Stimulated activated naive CD8-positive, alpha-beta T cell treated with anti-CD3 and anti-CD28 coated beads, Interleukin-15, Interleukin-2, amounts not matched to agents 100 ng/mL and 50 ng/mL, for 24 hours (primary cell): ENCODE data around the gene CA12.

ENCODE experiments used
- H3K27ac Mint-ChIP-seq: one replicate; pipeline ENCODE4 v1.8.0; 2021; ENCODE audit warnings: mild to moderate bottlenecking, mixed read lengths
- H3K27me3 Mint-ChIP-seq: one replicate; pipeline ENCODE4 v1.8.0; 2021; ENCODE audit warnings: mixed read lengths
- H3K36me3 Mint-ChIP-seq: one replicate; pipeline ENCODE4 v1.8.0; 2021; ENCODE audit warnings: low read depth, mixed read lengths
- H3K4me1 Mint-ChIP-seq: one replicate; pipeline ENCODE4 v1.8.0; 2021; ENCODE audit warnings: low read depth, mixed read lengths
- H3K4me3 Mint-ChIP-seq: one replicate; pipeline ENCODE4 v1.8.0; 2021; ENCODE audit warnings: mild to moderate bottlenecking, mixed read lengths
- H3K9me3 Mint-ChIP-seq: one replicate; pipeline ENCODE4 v1.8.0; 2021; ENCODE audit warnings: mixed read lengths

The CA12 gene

DNA sequence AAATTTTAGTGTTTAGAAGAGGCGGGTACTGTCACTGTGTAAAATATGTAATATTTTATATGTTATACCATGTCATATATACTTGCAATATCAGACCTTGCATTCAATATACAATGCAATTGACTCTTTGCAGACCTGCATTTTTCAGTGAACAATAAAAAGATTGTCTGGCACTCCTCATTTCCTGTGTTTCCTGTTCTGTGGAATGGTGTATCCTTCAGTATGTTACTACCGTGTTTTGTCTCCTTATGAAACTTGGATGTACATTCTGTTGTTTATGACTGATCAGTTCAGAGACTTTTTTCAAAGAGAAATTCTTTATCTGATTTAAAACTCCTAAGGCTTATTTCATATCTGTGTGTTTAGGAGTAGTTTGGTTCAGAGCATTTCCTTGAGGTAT lies 72.7 kb downstream of the CA12 start:
- H3K27me3 Mint-ChIP-seq, result no peaks in the 10 kb centered on the region
- no peak overlapping the region for H3K4me3 Mint-ChIP-seq

DNA sequence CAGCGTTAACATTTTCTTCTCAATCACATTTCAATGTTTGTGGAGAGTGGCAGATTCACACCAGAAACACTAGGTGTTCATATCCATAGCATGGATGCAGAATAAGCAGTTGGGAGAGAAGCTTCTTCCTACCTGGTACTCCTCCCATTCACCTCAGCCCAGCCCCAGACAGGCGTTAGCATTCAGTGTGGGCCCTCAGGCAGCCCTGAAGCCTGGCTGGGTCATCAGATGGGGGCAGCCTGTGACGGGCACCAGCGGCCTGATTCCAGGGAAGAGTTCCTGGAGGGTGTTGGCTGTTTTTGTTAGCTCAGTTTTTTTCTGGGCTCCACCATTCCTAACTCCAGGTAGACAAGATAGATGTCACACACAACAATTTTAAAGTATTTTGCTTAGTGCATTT lies 73.2 kb downstream of the CA12 start:
- Mint-ChIP-seq H3K9me3 (no peaks in the 10 kb centered on the region), H3K4me1 (no peaks in the 10 kb centered on the region), H3K27me3 (no peaks in the 10 kb centered on the region), H3K27ac (no peak overlapping the region), H3K4me3 (no peak overlapping the region), H3K36me3 (peaks cover 23% of the 10 kb centered on the region)

More for the DNA sequence above, 72.7 kb downstream of the CA12 start:
- Mint-ChIP-seq H3K36me3 (peaks cover 22% of the 10 kb centered on the region), H3K4me1 (no peaks in the 10 kb centered on the region), H3K27ac (no peak overlapping the region), H3K9me3 (no peaks in the 10 kb centered on the region)

- H3K9me3 Mint-ChIP-seq, result no peaks in the 10 kb centered on the region
- no peaks in the 10 kb centered on the region for H3K27me3 Mint-ChIP-seq
- no peak overlapping the region for H3K4me3 Mint-ChIP-seq
- H3K27ac Mint-ChIP-seq, result no peak overlapping the region
- peaks cover 35% of the 10 kb centered on the region for H3K36me3 Mint-ChIP-seq
- no peaks in the 10 kb centered on the region for H3K4me1 Mint-ChIP-seq
These were observed 75.1 kb downstream of the CA12 start for GRCh38 chr15:63306492-63307073.

DNA sequence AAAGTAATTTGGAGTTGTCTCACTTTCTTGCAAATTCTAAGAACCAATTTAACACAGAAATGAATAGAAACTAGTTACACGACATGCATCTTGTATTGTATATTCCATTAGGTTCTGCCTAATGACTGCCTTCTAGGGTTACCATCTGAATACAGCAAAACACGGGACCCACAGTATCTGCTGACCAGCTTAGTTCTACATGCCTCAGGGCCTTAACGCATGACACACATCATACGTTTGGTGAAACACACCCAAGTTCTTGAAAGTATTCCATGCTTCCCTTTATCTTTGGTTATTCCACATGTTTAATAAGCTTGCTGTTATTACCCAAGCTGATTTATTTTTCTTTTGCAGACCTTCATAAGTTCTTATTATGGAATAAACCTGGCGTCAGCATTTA lies 76.4 kb downstream of the CA12 start:
- Mint-ChIP-seq H3K36me3 (peaks cover 36% of the 10 kb centered on the region), H3K4me3 (no peak overlapping the region), H3K9me3 (no peaks in the 10 kb centered on the region)

DNA sequence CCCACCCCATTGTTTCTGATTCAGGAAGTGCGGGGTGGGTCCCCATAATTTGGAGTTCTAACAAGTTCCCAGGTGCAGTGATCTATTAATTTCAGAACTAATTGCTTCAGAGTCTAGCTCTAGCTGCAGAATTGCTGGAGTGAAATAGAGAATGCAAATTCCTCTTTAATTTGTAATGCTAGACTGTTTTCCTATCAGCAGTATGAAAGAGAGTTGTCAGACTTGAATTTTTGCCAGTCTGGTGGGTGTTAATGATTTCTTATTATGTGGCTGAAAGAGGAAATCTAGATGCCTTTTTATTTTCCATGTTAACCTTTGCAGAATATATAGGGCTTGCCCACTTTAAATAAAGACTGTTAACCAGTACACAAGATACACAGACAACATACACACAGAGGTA lies 80.6 kb downstream of the CA12 start:
- H3K4me3 Mint-ChIP-seq, result no peak overlapping the region
- H3K4me1 Mint-ChIP-seq, result peaks cover 3% of the 10 kb centered on the region
- no peaks in the 10 kb centered on the region for H3K27me3 Mint-ChIP-seq
- H3K9me3 Mint-ChIP-seq, result no peaks in the 10 kb centered on the region
- no peak overlapping the region for H3K27ac Mint-ChIP-seq
- H3K36me3 Mint-ChIP-seq, result peaks cover 46% of the 10 kb centered on the region

More for the DNA sequence above, 76.4 kb downstream of the CA12 start:
- Mint-ChIP-seq H3K4me1 (no peaks in the 10 kb centered on the region), H3K27ac (no peak overlapping the region), H3K27me3 (no peaks in the 10 kb centered on the region)

DNA sequence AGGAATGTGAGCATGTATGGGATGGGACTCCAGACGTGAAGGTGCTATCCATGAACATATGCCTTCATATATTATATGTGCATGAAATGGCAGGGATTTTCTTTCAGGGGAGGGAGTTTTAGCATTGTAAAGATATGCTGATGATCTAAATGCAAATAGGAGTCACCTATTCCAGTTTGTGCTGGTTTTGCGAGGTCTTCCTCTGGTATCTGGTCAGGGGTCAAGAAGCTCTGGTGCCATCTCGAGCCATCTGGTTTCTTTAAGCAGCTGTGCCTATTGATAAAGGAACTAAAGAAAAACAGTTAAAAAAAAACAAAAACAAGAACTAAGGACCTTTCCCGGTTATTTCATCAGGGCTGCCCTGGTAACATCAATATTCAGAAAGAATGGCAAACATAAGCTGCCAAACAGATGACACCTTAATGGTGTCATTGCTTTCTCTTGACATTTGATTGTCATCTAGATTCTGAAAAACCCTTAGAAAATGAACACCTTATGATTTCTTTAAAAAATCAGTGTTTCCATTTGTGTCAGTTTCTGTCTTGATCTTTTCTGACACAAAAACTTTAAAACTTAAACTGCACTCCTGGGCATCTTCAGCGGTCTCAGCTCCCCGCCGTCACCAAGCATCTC lies 81.6 kb downstream of the CA12 start:
- peaks cover 36% of the 10 kb centered on the region for H3K36me3 Mint-ChIP-seq
- H3K27ac Mint-ChIP-seq, result no peak overlapping the region
- no peak overlapping the region for H3K4me3 Mint-ChIP-seq
- H3K4me1 Mint-ChIP-seq, result peaks cover 3% of the 10 kb centered on the region
- no peaks in the 10 kb centered on the region for H3K27me3 Mint-ChIP-seq
- no peaks in the 10 kb centered on the region for H3K9me3 Mint-ChIP-seq

DNA sequence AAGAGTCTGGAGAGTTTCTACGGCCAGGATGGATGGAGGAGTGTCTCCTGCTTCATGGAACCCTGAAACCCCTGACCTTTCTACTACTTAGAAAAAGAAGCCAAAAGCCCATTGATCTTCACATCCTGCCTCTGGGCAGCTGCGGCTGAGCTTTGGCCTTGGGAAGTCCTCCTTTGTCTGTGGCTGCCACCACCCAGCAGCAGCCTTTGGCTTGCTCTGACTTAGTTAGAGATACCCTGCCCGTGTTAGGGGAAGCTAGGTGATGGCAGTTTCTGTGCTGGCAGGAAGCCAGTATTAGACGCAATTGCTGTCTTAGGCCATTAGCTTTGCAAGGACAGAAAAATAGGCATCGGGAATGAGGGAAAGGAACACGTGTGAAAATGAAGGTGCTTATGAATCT lies 85.5 kb downstream of the CA12 start:
- no peak overlapping the region for H3K27ac Mint-ChIP-seq
- peaks cover 3% of the 10 kb centered on the region for H3K4me1 Mint-ChIP-seq
- no peaks in the 10 kb centered on the region for H3K9me3 Mint-ChIP-seq
- peaks cover 39% of the 10 kb centered on the region for H3K36me3 Mint-ChIP-seq
- no peak overlapping the region for H3K4me3 Mint-ChIP-seq
- no peaks in the 10 kb centered on the region for H3K27me3 Mint-ChIP-seq

DNA sequence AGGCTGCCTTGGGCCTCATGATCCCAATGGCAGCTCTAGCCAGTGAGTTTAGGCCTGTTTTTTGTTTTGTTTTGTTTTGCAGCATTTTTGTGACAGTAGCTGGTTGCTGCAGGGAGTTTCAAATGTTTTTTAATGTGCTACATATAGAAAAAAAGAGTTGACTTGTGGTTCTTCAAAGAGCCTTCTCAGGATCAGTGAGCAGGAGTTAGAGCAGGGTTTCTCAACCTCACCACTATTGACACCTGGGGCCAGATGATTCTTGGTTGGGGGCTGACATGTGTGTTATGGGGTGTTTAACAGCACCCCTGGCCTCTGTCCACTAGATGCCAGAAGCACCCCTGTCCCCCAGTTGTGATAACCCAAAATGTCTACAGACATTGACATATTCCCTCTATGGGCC lies 86.3 kb downstream of the CA12 start:
- peaks cover 35% of the 10 kb centered on the region for H3K36me3 Mint-ChIP-seq
- H3K4me1 Mint-ChIP-seq, result peaks cover 3% of the 10 kb centered on the region
- H3K4me3 Mint-ChIP-seq, result no peak overlapping the region
- no peak overlapping the region for H3K27ac Mint-ChIP-seq
- no peaks in the 10 kb centered on the region for H3K27me3 Mint-ChIP-seq
- H3K9me3 Mint-ChIP-seq, result no peaks in the 10 kb centered on the region

- no peak overlapping the region for H3K27ac Mint-ChIP-seq
- no peaks in the 10 kb centered on the region for H3K9me3 Mint-ChIP-seq
- H3K27me3 Mint-ChIP-seq, result no peaks in the 10 kb centered on the region
- H3K4me3 Mint-ChIP-seq, result no peak overlapping the region
- H3K4me1 Mint-ChIP-seq, result peaks cover 3% of the 10 kb centered on the region
- H3K36me3 Mint-ChIP-seq, result peaks cover 33% of the 10 kb centered on the region
These were observed 87.3 kb downstream of the CA12 start for GRCh38 chr15:63294359-63294758.

- Mint-ChIP-seq H3K9me3 (no peaks in the 10 kb centered on the region), H3K27me3 (no peaks in the 10 kb centered on the region), H3K36me3 (peaks cover 30% of the 10 kb centered on the region), H3K4me1 (peaks cover 9% of the 10 kb centered on the region), H3K27ac (no peak overlapping the region), H3K4me3 (no peak overlapping the region)
These were observed 88.9 kb downstream of the CA12 start for GRCh38 chr15:63292771-63293170.

- Mint-ChIP-seq H3K36me3 (peaks cover 35% of the 10 kb centered on the region), H3K27ac (no peak overlapping the region), H3K4me3 (no peak overlapping the region), H3K4me1 (peaks cover 9% of the 10 kb centered on the region), H3K9me3 (no peaks in the 10 kb centered on the region), H3K27me3 (no peaks in the 10 kb centered on the region)
These were observed 89.4 kb downstream of the CA12 start for GRCh38 chr15:63292241-63292640.

- H3K27ac Mint-ChIP-seq, result no peak overlapping the region
These were observed 90.1 kb downstream of the CA12 start for GRCh38 chr15:63291507-63291906.

DNA sequence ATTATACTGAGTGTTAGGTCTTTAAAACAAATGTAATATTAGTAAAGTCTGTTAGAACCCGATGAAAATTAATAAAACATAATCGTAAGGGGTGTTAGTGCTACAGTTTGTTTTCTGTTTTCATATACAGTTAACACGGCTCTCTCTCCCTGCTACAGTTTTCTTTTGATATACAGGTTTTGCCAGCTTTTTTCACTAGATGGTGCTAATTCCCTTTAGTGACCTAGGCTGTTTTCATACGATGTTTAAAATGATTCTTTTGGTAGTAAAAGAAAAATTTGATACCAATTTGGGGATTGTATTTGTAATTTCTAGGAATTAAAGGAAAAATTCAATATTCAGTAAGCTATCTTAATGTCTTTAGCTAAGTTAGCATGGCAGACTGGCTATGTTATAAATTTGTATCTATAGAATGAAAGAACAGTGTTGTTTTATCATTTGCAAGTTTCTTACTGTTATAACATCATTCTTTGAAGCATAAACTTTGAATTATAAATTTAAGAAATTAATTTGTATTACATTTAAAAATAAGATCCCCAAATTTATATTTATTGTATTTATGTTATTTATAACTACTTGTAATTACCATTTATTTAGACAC lies 92.8 kb downstream of the CA12 start:
- Mint-ChIP-seq H3K4me1 (peaks cover 6% of the 10 kb centered on the region), H3K27ac (no peak overlapping the region), H3K36me3 (peaks cover 24% of the 10 kb centered on the region), H3K9me3 (no peaks in the 10 kb centered on the region), H3K4me3 (no peak overlapping the region), H3K27me3 (no peaks in the 10 kb centered on the region)

More at GRCh38 chr15:63291507-63291906, 90.1 kb downstream of the CA12 start:
- no peaks in the 10 kb centered on the region for H3K27me3 Mint-ChIP-seq
- H3K4me3 Mint-ChIP-seq, result no peak overlapping the region
- peaks cover 38% of the 10 kb centered on the region for H3K36me3 Mint-ChIP-seq
- H3K9me3 Mint-ChIP-seq, result no peaks in the 10 kb centered on the region
- H3K4me1 Mint-ChIP-seq, result peaks cover 9% of the 10 kb centered on the region

GRCh38 chr15:63288342-63288741 lies 93.3 kb downstream of the CA12 start:
- Mint-ChIP-seq H3K36me3 (peaks cover 28% of the 10 kb centered on the region), H3K4me1 (peaks cover 9% of the 10 kb centered on the region), H3K4me3 (no peak overlapping the region), H3K9me3 (no peaks in the 10 kb centered on the region), H3K27ac (no peak overlapping the region), H3K27me3 (no peaks in the 10 kb centered on the region)

GRCh38 chr15:63287109-63287508 lies 94.5 kb downstream of the CA12 start:
- H3K27ac Mint-ChIP-seq, result no peak overlapping the region
- H3K4me1 Mint-ChIP-seq, result peaks cover 11% of the 10 kb centered on the region
- peaks cover 29% of the 10 kb centered on the region for H3K36me3 Mint-ChIP-seq
- H3K4me3 Mint-ChIP-seq, result no peak overlapping the region
- no peaks in the 10 kb centered on the region for H3K9me3 Mint-ChIP-seq
- no peaks in the 10 kb centered on the region for H3K27me3 Mint-ChIP-seq

- H3K4me1 Mint-ChIP-seq, result peaks cover 11% of the 10 kb centered on the region
- H3K9me3 Mint-ChIP-seq, result no peaks in the 10 kb centered on the region
- no peaks in the 10 kb centered on the region for H3K27me3 Mint-ChIP-seq
- peaks cover 23% of the 10 kb centered on the region for H3K36me3 Mint-ChIP-seq
- no peak overlapping the region for H3K4me3 Mint-ChIP-seq
- H3K27ac Mint-ChIP-seq, result no peak overlapping the region
These were observed 97.3 kb downstream of the CA12 start for GRCh38 chr15:63284335-63284734.
